Psoas muscle (tissue), 8 donors: ENCODE measurements around the gene CDCA4. TPM values are rescaled to one million over a fixed set of nuclear protein-coding genes. Genes with fewer than 3 reads are reported as not detected.

ENCODE experiments used
- ATAC-seq, 4 donors: fragments of 200-7000 bp; cut with Tn5 transposase; one replicate each; pipeline ENCODE4 v1.9.1; 2020; ENCODE audit warnings: moderate library complexity in 3 of 4, mild to moderate bottlenecking in 2 of 4
- DNase-seq, 2 donors: peaks; one replicate each; pipeline ENCODE4 v3.0.0-alpha.2; 2020
- H3K27ac ChIP-seq: fragments of 200-600 bp; one replicate; pipeline ENCODE4 v1.8.0; 2022
- H3K27me3 ChIP-seq, 3 donors: fragments of 200-600 bp in 1 of 3; one replicate each; pipeline versions ENCODE4 v1.6.1 to v1.8.0; 2013 to 2022; ENCODE audit warnings: low read length in 2 of 3, mild to moderate bottlenecking in 2 of 3, moderate library complexity in 1 of 3; ENCODE audit not compliant: insufficient read depth in 3 of 3
- H3K36me3 ChIP-seq, 2 donors: fragments of 200-600 bp in 1 of 2; one replicate each; pipeline versions ENCODE4 v1.6.1 to v1.8.0; 2013 to 2022; ENCODE audit warnings: low read depth in 1 of 2, mild to moderate bottlenecking in 1 of 2, moderate library complexity in 1 of 2; ENCODE audit not compliant: insufficient read depth in 1 of 2
- H3K4me1 ChIP-seq: fragments of 200-600 bp; one replicate; pipeline ENCODE4 v1.8.0; 2022
- H3K4me3 ChIP-seq: fragments of 200-600 bp; one replicate; pipeline ENCODE4 v1.8.0; 2022; ENCODE audit warnings: mild to moderate bottlenecking
- H3K9me3 ChIP-seq: fragments of 200-600 bp; one replicate; pipeline ENCODE4 v1.8.0; 2022
- CTCF ChIP-seq: fragments of 200-600 bp; IDR thresholded peaks from one replicate; pipeline ENCODE4 v1.8.0; 2022; ENCODE audit warnings: antibody characterized with exemption
- WGBS, 3 donors: extraction: QIAGEN DNeasy Blood & Tissue Kit; methylation state at CpG; one replicate each; pipeline versions ENCODE4 v1.1.6 to v1.1.7; 2013; 5-methylcytosine and 5-hydroxymethylcytosine counted together
- intact Hi-C, 2 donors: fragments of 100-400 bp; cut with DNase I; formaldehyde crosslinking; loops; one replicate each; pipeline versions ENCODE4 v1.11.0 to v1.14.2; 2022
- polyA plus RNA-seq, 3 donors: library from polyadenylated mRNA; stranded (reverse); fragments of 200-250 nt; gene quantifications; one replicate each; pipeline ENCODE4 v1.2.3, GENCODE V29; 2013
- total RNA-seq, 4 donors: library from RNA; stranded (reverse); fragmentation: NEBNext Ultra II Directional in 2 of 4; extraction: Animal tissue kit (Norgen Biotek cat#: 25700) in 2 of 4; gene quantifications; one replicate each; pipeline versions ENCODE4 v1.2.1 to v1.2.4, GENCODE V29; 2021 to 2023
- donor health status: healthy with polysubstance abuse.
- donor health status: DM: no; HTN: no; CAD: no; lungs with moderate emphysema.
- donor health status: Bipolar disorder and iron deficiency.
- donor health status: healthy.
- donor health status: DM: yes; HTN: yes; CAD: no.
- donor health status: DM: no; HTN: no; CAD: no.
- donor health status: DM: no; HTN: no; CAD: no.
- donor health status: DM: yes; HTN: yes; CAD: no.

Gene CDCA4
- total and polyA plus RNA-seq, 7 donors, result 0.79 to 3.3 (median 1.3) TPM

GRCh38 chr14:105058521-105059034 lies 37.7 kb upstream of the CDCA4 start:
- H3K4me3 ChIP-seq, result no peak overlapping the region
- H3K27me3 ChIP-seq, result peaks cover 0 to 7% (median 0%) of the 10 kb centered on the region in 3 donors
- DNase-seq (peak in 1 of 2 donors; percentile 48), ATAC-seq (no peak)
- H3K9me3 ChIP-seq, result no peaks in the 10 kb centered on the region
- intact Hi-C loops, result no loop called here
- H3K4me1 ChIP-seq, result peaks cover 4% of the 10 kb centered on the region
- 74 to 85% (median 76%) methylated on average over 14 of the region's 14 CpGs for WGBS, 3 donors
- no peak overlapping the region for H3K27ac ChIP-seq
- no peaks in the 10 kb centered on the region for H3K36me3 ChIP-seq
- TF ChIP-seq CTCF, result no peak

- intact Hi-C loops, result no loop called here
- Histone ChIP-seq H3K9me3 (no peaks in the 10 kb centered on the region), H3K27ac (no peak overlapping the region), H3K4me1 (peaks cover 4% of the 10 kb centered on the region), H3K36me3 (no peaks in the 10 kb centered on the region), H3K27me3 (peaks cover 0 to 7% (median 0%) of the 10 kb centered on the region in 3 donors), H3K4me3 (no peak overlapping the region)
- 70 to 79% (median 74%) methylated on average over 20 to 22 of the region's 22 CpGs for WGBS, 3 donors
- TF ChIP-seq CTCF, result no peak
- DNase-seq (peak in 1 of 2 donors; percentile 41), ATAC-seq (no peak)
Observed at GRCh38 chr14:105056303-105056831, 35.5 kb upstream of the CDCA4 start.

- WGBS, 3 donors, result 73 to 83% (median 75%) methylated on average over 33 of the region's 33 CpGs
- Histone ChIP-seq H3K9me3 (no peaks in the 10 kb centered on the region), H3K27me3 (peaks cover 0 to 7% (median 0%) of the 10 kb centered on the region in 3 donors), H3K36me3 (no peaks in the 10 kb centered on the region), H3K27ac (no peak overlapping the region), H3K4me3 (no peak overlapping the region), H3K4me1 (peaks cover 4% of the 10 kb centered on the region)
- DNase-seq (peak in 1 of 2 donors; percentile 43), ATAC-seq (no peak)
- intact Hi-C loops, result no loop called here
- no peak for TF ChIP-seq CTCF
Observed at GRCh38 chr14:105055736-105056302, 34.9 kb upstream of the CDCA4 start.

- no peak for DNase-seq
- Histone ChIP-seq H3K9me3 (no peaks in the 10 kb centered on the region), H3K36me3 (no peaks in the 10 kb centered on the region), H3K27ac (no peak overlapping the region), H3K4me1 (peaks cover 4% of the 10 kb centered on the region), H3K4me3 (no peak overlapping the region), H3K27me3 (peaks cover 0 to 7% (median 0%) of the 10 kb centered on the region in 3 donors)
- ATAC-seq, result no peak
- intact Hi-C loops, result no loop called here
- no peak for TF ChIP-seq CTCF
- WGBS, 3 donors, result 57 to 62% (median 61%) methylated on average over 15 of the region's 15 CpGs
Observed at GRCh38 chr14:105055334-105055733, 34.5 kb upstream of the CDCA4 start.
